Colonic mucosa (tissue), 4 donors: Measurements from ENCODE around the gene SYCN. TPM values are rescaled to one million over a fixed set of nuclear protein-coding genes. Genes with fewer than 3 reads are reported as not detected.
"Not testable (repeated sequence)": the region's sequence is repeated elsewhere in the genome, so short reads cannot be mapped to it uniquely, and the experiment has no call there.

ENCODE experiments used
- DNase-seq: peaks from one replicate; pipeline ENCODE4 v3.0.0-alpha.2; 2020
- H3K27ac ChIP-seq: fragments of 200-600 bp; one replicate; pipeline ENCODE4 v1.8.0; 2021
- H3K27me3 ChIP-seq: fragments of 200-600 bp; one replicate; pipeline ENCODE4 v1.8.0; 2021
- H3K36me3 ChIP-seq: fragments of 200-600 bp; one replicate; pipeline ENCODE4 v1.8.0; 2021
- H3K4me1 ChIP-seq: fragments of 200-600 bp; one replicate; pipeline ENCODE4 v1.8.0; 2021; ENCODE audit warnings: mild to moderate bottlenecking
- H3K4me3 ChIP-seq: fragments of 200-600 bp; one replicate; pipeline ENCODE4 v1.8.0; 2021
- H3K9ac ChIP-seq, 2 donors: one replicate each; pipeline ENCODE4 v1.7.0; 2013; ENCODE audit warnings: control low read depth in 2 of 2, low read depth in 2 of 2, low read length in 2 of 2
- H3K9me3 ChIP-seq: fragments of 200-600 bp; one replicate; pipeline ENCODE4 v1.8.0; 2021
- CTCF ChIP-seq: fragments of 200-600 bp; IDR thresholded peaks from one replicate; pipeline ENCODE4 v1.8.0; 2022; ENCODE audit warnings: antibody characterized with exemption, mild to moderate bottlenecking
- intact Hi-C: fragments of 100-400 bp; cut with DNase I; formaldehyde crosslinking; loops from one replicate; pipeline ENCODE4 v1.14.1; 2022
- total RNA-seq, 2 donors: library from RNA; stranded (reverse); fragmentation: NEBNext Ultra II Directional in 1 of 2; extraction: Animal tissue kit (Norgen Biotek cat#: 25700) in 1 of 2; gene quantifications; one replicate each; pipeline ENCODE4 v1.2.1, GENCODE V29; 2021
- donor health status: healthy.
- donor health status: DM: no; HTN: no; CAD: no.
- donor health status: DM: no; HTN: no; CAD: no.

Gene SYCN
- total RNA-seq, 2 donors from 2014 or later, result 2.1 TPM; not detected in 1

- no peak for DNase-seq
- intact Hi-C loops, result no loop called here
- H3K4me3 ChIP-seq, result no peak within 1 kb of the TSS
- no peaks in the 10 kb centered on the region for H3K9me3 ChIP-seq
- H3K27me3 ChIP-seq, result peaks cover 21% of the 10 kb centered on the region
- H3K9ac ChIP-seq, result no peak within 1 kb of the TSS
- no peaks in the 10 kb centered on the region for H3K36me3 ChIP-seq
- no peak for TF ChIP-seq CTCF
- no peaks in the 10 kb centered on the region for H3K4me1 ChIP-seq
- H3K27ac ChIP-seq, result no peak within 1 kb of the TSS
Observed at GRCh38 chr19:39248806-39249205, 44.7 kb upstream of the SYCN start, which contains the start of gene IFNL4. Gene IFNL4, minus strand, starts transcription at chr19:39248856.

GRCh38 chr19:39247701-39248664 is 43.9 kb upstream of the SYCN start:
- no peak for DNase-seq
- intact Hi-C loops, result no loop called here
- H3K4me3 ChIP-seq, result no peak overlapping the region

GRCh38 chr19:39246951-39247669 is 43.0 kb upstream of the SYCN start:
- no peaks in the 10 kb centered on the region for H3K36me3 ChIP-seq
- intact Hi-C loops, result no loop called here
- TF ChIP-seq CTCF, result no peak
- no peak overlapping the region for H3K27ac ChIP-seq
- DNase-seq, result peak; percentile 29
- H3K9ac ChIP-seq, result no peak overlapping the region
- H3K4me3 ChIP-seq, result no peak overlapping the region
- no peaks in the 10 kb centered on the region for H3K4me1 ChIP-seq
- H3K9me3 ChIP-seq, result no peaks in the 10 kb centered on the region
- peaks cover 21% of the 10 kb centered on the region for H3K27me3 ChIP-seq

More at GRCh38 chr19:39247701-39248664, 43.9 kb upstream of the SYCN start:
- Histone ChIP-seq H3K9me3 (no peaks in the 10 kb centered on the region), H3K4me1 (no peaks in the 10 kb centered on the region), H3K27ac (no peak overlapping the region), H3K27me3 (peaks cover 21% of the 10 kb centered on the region), H3K36me3 (no peaks in the 10 kb centered on the region), H3K9ac (no peak overlapping the region)
- TF ChIP-seq CTCF, result no peak

GRCh38 chr19:39245166-39245565 is 41.1 kb upstream of the SYCN start:
- H3K9me3 ChIP-seq, H3K4me3 ChIP-seq, DNase-seq, H3K9ac ChIP-seq, H3K36me3 ChIP-seq, H3K27ac ChIP-seq, H3K4me1 ChIP-seq, intact Hi-C loops: not testable (repeated sequence)
- peaks cover 21% of the 10 kb centered on the region for H3K27me3 ChIP-seq

- H3K9me3 ChIP-seq, DNase-seq, H3K27ac ChIP-seq, H3K4me1 ChIP-seq, H3K36me3 ChIP-seq, H3K9ac ChIP-seq, intact Hi-C loops, H3K4me3 ChIP-seq: not testable (repeated sequence)
- H3K27me3 ChIP-seq, result peaks cover 21% of the 10 kb centered on the region
Observed at GRCh38 chr19:39244410-39245100, 40.5 kb upstream of the SYCN start, which contains the start of gene IFNL3. Gene IFNL3, minus strand, starts transcription at chr19:39245006. Its CDS starts 39 bp downstream, at chr19:39244967.

- H3K4me1 ChIP-seq, intact Hi-C loops, H3K27ac ChIP-seq, H3K36me3 ChIP-seq, H3K9ac ChIP-seq, H3K9me3 ChIP-seq, DNase-seq, H3K4me3 ChIP-seq: not testable (repeated sequence)
- peaks cover 20% of the 10 kb centered on the region for H3K27me3 ChIP-seq
Observed at GRCh38 chr19:39243741-39244140, 39.7 kb upstream of the SYCN start.
